Keratinocyte (primary cell): ENCODE results near the gene PRRX1. TPM values are rescaled to one million over a fixed set of nuclear protein-coding genes. Genes with fewer than 3 reads are reported as not detected.

Experiments used
- DNase-seq: peaks from one replicate; pipeline ENCODE4 v3.0.0-alpha.2; 2011; ENCODE audit warnings: low read depth, missing footprints, low spot score
- FAIRE-seq: peaks from 2 replicates; lab custom pipeline; 2011; peaks lifted over from hg19 to GRCh38; lab: Jason Lieb, UNC
- H2AFZ ChIP-seq: 2 replicates; pipeline ENCODE4 v1.6.0; 2012; ENCODE audit warnings: low read length, control low read depth, inconsistent platforms; ENCODE audit not compliant: control insufficient read depth
- H3K27ac ChIP-seq: 2 replicates; pipeline ENCODE4 v1.5.1; 2011; ENCODE audit warnings: low read length; ENCODE audit not compliant: control insufficient read depth, insufficient read depth
- H3K27me3 ChIP-seq: 3 replicates; pipeline ENCODE4 v1.6.0; 2011; ENCODE audit warnings: low read length; ENCODE audit not compliant: control insufficient read depth, insufficient read depth; ENCODE audit errors: extremely low read depth
- H3K36me3 ChIP-seq, 2 experiments: 2 replicates in 1 of 2; 3 replicates in 1 of 2; pipeline ENCODE4 v1.5.1; 2011; ENCODE audit warnings: low read length in 2 of 2, mild to moderate bottlenecking in 1 of 2; ENCODE audit not compliant: control insufficient read depth in 2 of 2, insufficient read depth in 2 of 2; ENCODE audit errors: extremely low read depth in 1 of 2
- H3K4me1 ChIP-seq: 3 replicates; pipeline ENCODE4 v1.5.1; 2011; ENCODE audit warnings: low read length; ENCODE audit not compliant: control insufficient read depth, insufficient read depth; ENCODE audit errors: extremely low read depth
- H3K4me2 ChIP-seq: 3 replicates; pipeline ENCODE4 v1.6.0; 2011; ENCODE audit warnings: low read depth, low read length; ENCODE audit not compliant: control insufficient read depth, insufficient read depth; ENCODE audit errors: extremely low read depth
- H3K4me3 ChIP-seq, 3 experiments: fragments of 200-600 bp in 1 of 3; sonication (generic) in 1 of 3; 2 replicates in 2 of 3; 3 replicates in 1 of 3; pipeline ENCODE4 v1.5.1; 2011 to 2016; ENCODE audit warnings: low read length in 3 of 3, mild to moderate bottlenecking in 3 of 3, control low read depth in 2 of 3, inconsistent platforms in 1 of 3, low read depth in 1 of 3, mixed read lengths in 1 of 3, mixed run types in 1 of 3, moderate library complexity in 1 of 3; ENCODE audit not compliant: control insufficient read depth in 2 of 3, insufficient read depth in 2 of 3; ENCODE audit errors: extremely low read depth in 1 of 3
- H3K79me2 ChIP-seq: 2 replicates; pipeline ENCODE4 v1.6.0; 2012; ENCODE audit warnings: low read length; ENCODE audit not compliant: control insufficient read depth, insufficient read depth
- H3K9ac ChIP-seq: 3 replicates; pipeline ENCODE4 v1.6.0; 2011; ENCODE audit warnings: low read length; ENCODE audit not compliant: control insufficient read depth, insufficient read depth; ENCODE audit errors: extremely low read depth
- H3K9me1 ChIP-seq: 3 replicates; pipeline ENCODE4 v1.6.0; 2011; ENCODE audit warnings: low read length; ENCODE audit not compliant: control insufficient read depth, insufficient read depth; ENCODE audit errors: extremely low read depth
- H3K9me3 ChIP-seq: 2 replicates; pipeline ENCODE4 v1.5.1; 2012; ENCODE audit warnings: low read depth, low read length; ENCODE audit not compliant: control insufficient read depth
- H4K20me1 ChIP-seq: 3 replicates; pipeline ENCODE4 v1.6.0; 2011; ENCODE audit warnings: low read length; ENCODE audit not compliant: control insufficient read depth, insufficient read depth; ENCODE audit errors: extremely low read depth
- EZH2 ChIP-seq: IDR thresholded peaks from one replicate; pipeline ENCODE4 v1.6.1; 2012; ENCODE audit warnings: inconsistent platforms, mild to moderate bottlenecking, low read length, moderate library complexity
- dilution Hi-C: fragments of 300-500 bp; cut with MboI; formaldehyde crosslinking; loops from one replicate; pipeline ENCODE4 v1.7.0; 2020; ENCODE audit warnings: low sequenced_read_pairs; ENCODE audit not compliant: extremely low pct_ligation_motif_present
- polyA plus RNA-seq, 5 experiments: library from polyadenylated mRNA; depleted of rRNA in 3 of 5; stranded (reverse) in 3 of 5; stranded (forward) in 1 of 5; unstranded in 1 of 5; fragments of >200 nt; gene quantifications; 1 replicate in 1 of 5; 2 replicates in 3 of 5; 3 replicates in 1 of 5; pipeline versions ENCODE4 v1.2.1 to v1.2.3, GENCODE V29; 2011 to 2012; ENCODE audit warnings: missing spikeins in 2 of 5, low read depth in 1 of 5, low replicate concordance in 1 of 5
- TF ChIP-seq, protein P1 (sequence below), 3 experiments: IDR thresholded peaks in 1 of 3; conservative IDR thresholded peaks in 1 of 3; optimal IDR thresholded peaks in 1 of 3; 2 replicates in 2 of 3; 3 replicates in 1 of 3; pipeline versions ENCODE3 to v1.5.1; 2011; ENCODE audit warnings: low read length in 3 of 3, mild to moderate bottlenecking in 3 of 3, moderate library complexity in 2 of 3, control low read depth in 1 of 3, inconsistent platforms in 1 of 3; ENCODE audit not compliant: insufficient read depth in 2 of 3; ENCODE audit errors: extremely low read depth in 1 of 3

Gene PRRX1
- polyA plus RNA-seq, 1 donor (not counting 4 experiments of a cell fraction or from before 2014, with no cell fraction given) = not detected

DNA sequence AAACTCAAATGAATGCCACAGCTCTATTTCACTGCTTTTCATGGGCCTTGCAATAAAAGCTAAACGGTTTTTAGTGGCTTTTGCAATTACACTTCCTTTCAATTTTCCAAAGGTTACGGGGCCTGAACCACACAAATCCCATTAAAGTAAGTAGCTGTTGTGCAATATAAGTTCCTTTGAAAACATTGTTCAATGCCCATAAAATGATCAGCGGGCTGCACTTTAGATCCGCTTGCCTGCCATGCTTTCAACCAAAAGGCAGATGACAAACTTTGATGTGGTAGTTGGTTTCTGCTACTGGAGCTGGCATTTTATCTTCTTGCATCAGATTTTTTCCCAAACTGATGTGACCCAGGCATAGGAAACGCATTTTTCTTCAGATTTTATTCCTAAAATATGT, 50.2 kb downstream of the PRRX1 start:
- TF ChIP-seq, protein P1, sequence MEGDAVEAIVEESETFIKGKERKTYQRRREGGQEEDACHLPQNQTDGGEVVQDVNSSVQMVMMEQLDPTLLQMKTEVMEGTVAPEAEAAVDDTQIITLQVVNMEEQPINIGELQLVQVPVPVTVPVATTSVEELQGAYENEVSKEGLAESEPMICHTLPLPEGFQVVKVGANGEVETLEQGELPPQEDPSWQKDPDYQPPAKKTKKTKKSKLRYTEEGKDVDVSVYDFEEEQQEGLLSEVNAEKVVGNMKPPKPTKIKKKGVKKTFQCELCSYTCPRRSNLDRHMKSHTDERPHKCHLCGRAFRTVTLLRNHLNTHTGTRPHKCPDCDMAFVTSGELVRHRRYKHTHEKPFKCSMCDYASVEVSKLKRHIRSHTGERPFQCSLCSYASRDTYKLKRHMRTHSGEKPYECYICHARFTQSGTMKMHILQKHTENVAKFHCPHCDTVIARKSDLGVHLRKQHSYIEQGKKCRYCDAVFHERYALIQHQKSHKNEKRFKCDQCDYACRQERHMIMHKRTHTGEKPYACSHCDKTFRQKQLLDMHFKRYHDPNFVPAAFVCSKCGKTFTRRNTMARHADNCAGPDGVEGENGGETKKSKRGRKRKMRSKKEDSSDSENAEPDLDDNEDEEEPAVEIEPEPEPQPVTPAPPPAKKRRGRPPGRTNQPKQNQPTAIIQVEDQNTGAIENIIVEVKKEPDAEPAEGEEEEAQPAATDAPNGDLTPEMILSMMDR (optimal IDR thresholded peaks at IDR 0.05 in 1 of 3, IDR thresholded peaks at IDR 0.05 in 1 of 3, conservative IDR thresholded peaks at IDR 0.05 in 1 of 3; ENCODE audit: extremely low read depth in 1 of 3, insufficient read depth in 2 of 3, low read length in 3 of 3) = no peak
- TF ChIP-seq EZH2 = no peak
- no peaks in the 10 kb centered on the region for H3K9me1 ChIP-seq
- H3K27ac ChIP-seq = no peak overlapping the region
- FAIRE-seq (no peak), DNase-seq (no peak)
- no peaks in the 10 kb centered on the region for H3K4me1 ChIP-seq
- no peaks in the 10 kb centered on the region for H3K9me3 ChIP-seq
- no peaks in the 10 kb centered on the region for H3K27me3 ChIP-seq
- H2AFZ ChIP-seq = no peak overlapping the region
- no peaks in the 10 kb centered on the region for H3K36me3 ChIP-seq
- H3K4me3 ChIP-seq = no peak overlapping the region
- H3K9ac ChIP-seq = no peak overlapping the region
- no peaks in the 10 kb centered on the region for H4K20me1 ChIP-seq
- H3K4me2 ChIP-seq = no peak overlapping the region
- dilution Hi-C loops = no loop called here
- no peaks in the 10 kb centered on the region for H3K79me2 ChIP-seq

DNA sequence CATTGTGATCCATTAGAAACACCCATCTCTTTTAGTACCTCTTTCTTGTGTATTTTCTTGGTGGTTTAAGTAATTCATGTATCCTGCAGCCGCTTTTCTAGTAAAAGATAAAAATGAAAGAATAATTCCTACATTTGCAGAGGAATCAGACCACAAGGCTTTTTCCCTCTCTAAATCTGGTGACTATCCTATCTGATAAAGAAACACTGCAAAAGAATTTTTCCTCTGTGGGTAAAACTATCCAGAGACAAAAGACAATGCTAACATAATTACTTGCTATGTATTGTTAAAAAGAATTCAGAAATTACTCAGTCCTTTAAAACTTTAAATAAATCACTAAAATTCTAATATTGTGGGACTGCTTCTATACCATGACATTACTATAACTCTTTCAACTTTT, 51.0 kb downstream of the PRRX1 start:
- no peaks in the 10 kb centered on the region for H3K79me2 ChIP-seq
- no peaks in the 10 kb centered on the region for H4K20me1 ChIP-seq
- H3K9ac ChIP-seq = no peak overlapping the region
- no peaks in the 10 kb centered on the region for H3K9me3 ChIP-seq
- DNase-seq = no peak
- no peak for FAIRE-seq
- H3K36me3 ChIP-seq = no peaks in the 10 kb centered on the region
- no peak overlapping the region for H3K4me2 ChIP-seq
- H2AFZ ChIP-seq = no peak overlapping the region
- TF ChIP-seq, protein P1 (optimal IDR thresholded peaks at IDR 0.05 in 1 of 3, IDR thresholded peaks at IDR 0.05 in 1 of 3, conservative IDR thresholded peaks at IDR 0.05 in 1 of 3; ENCODE audit: extremely low read depth in 1 of 3, insufficient read depth in 2 of 3, low read length in 3 of 3) = no peak
- TF ChIP-seq EZH2 = no peak
- H3K4me3 ChIP-seq = no peak overlapping the region
- dilution Hi-C loops = no loop called here
- H3K4me1 ChIP-seq = no peaks in the 10 kb centered on the region
- H3K27me3 ChIP-seq = no peaks in the 10 kb centered on the region
- H3K27ac ChIP-seq = no peak overlapping the region
- no peaks in the 10 kb centered on the region for H3K9me1 ChIP-seq
